Adrenal gland (tissue), 12 donors: Measurements from ENCODE around the gene PPIA. TPM values are rescaled to one million over a fixed set of nuclear protein-coding genes. Genes with fewer than 3 reads are reported as not detected.

Experiments used
- DNase-seq, 7 donors: peaks; one replicate each; pipeline ENCODE4 v3.0.0-alpha.2; 2019 to 2020
- H3K27ac ChIP-seq, 5 donors: fragments of 200-600 bp; sonication (generic) in 4 of 5; 1 replicate in 3 of 5; 2 replicates in 2 of 5; pipeline versions ENCODE4 v1.5.1 to v1.8.0; 2016 to 2020; ENCODE audit warnings: mild to moderate bottlenecking in 1 of 5
- H3K27me3 ChIP-seq: fragments of 200-600 bp; 2 replicates; pipeline ENCODE4 v1.8.0; 2021
- H3K36me3 ChIP-seq, 2 donors: fragments of 200-600 bp; replicated peaks in 1 of 2; 1 replicate in 1 of 2; 2 replicates in 1 of 2; pipeline versions ENCODE4 v1.5.1 to v1.8.0; 2018 to 2022
- H3K4me1 ChIP-seq, 2 donors: fragments of 200-600 bp; replicated peaks in 1 of 2; 1 replicate in 1 of 2; 2 replicates in 1 of 2; pipeline versions ENCODE4 v1.5.1 to v1.8.0; 2018 to 2021
- H3K4me3 ChIP-seq, 4 donors: fragments of 200-600 bp; sonication (generic) in 3 of 4; one replicate each; pipeline ENCODE4 v1.5.1; 2016 to 2018
- H3K9me3 ChIP-seq, 3 donors: fragments of 200-600 bp; sonication (generic) in 1 of 3; replicated peaks in 1 of 3; 1 replicate in 2 of 3; 2 replicates in 1 of 3; pipeline versions ENCODE4 v1.5.1 to v1.8.0; 2016 to 2021
- POLR2A ChIP-seq, 2 donors: fragments of 450-650 bp; IDR thresholded peaks; one replicate each; pipeline ENCODE4 v1.6.1; 2017; ENCODE audit warnings: antibody characterized with exemption in 2 of 2, mild to moderate bottlenecking in 2 of 2, moderate library complexity in 1 of 2
- WGBS, 4 donors: extraction: QIAGEN DNeasy Blood & Tissue Kit in 2 of 4; methylation state at CpG; one replicate each; pipeline versions ENCODE4 v1.1.5 to v1.1.7; 2013 to 2017; 5-methylcytosine and 5-hydroxymethylcytosine counted together
- intact Hi-C, 2 donors: fragments of 100-400 bp; cut with DNase I; formaldehyde crosslinking; loops; one replicate each; pipeline versions ENCODE4 v1.14.1 to v1.15.0; 2022 to 2023
- polyA plus RNA-seq, 3 donors: library from polyadenylated mRNA; stranded (reverse); fragments of 200-250 nt in 2 of 3; fragments of 350-450 nt in 1 of 3; fragmentation: Illumina TruSeq in 1 of 3; extraction: RNeasy Lipid Tissue Mini Kit (QIAGEN cat#74804) in 1 of 3; gene quantifications; one replicate each; pipeline ENCODE4 v1.2.3, GENCODE V29; 2013 to 2014
- total RNA-seq, 9 donors: library from RNA; depleted of rRNA in 4 of 9; stranded (reverse); fragments of >200 nt in 4 of 9; fragments of 120-200 nt in 1 of 9; fragmentation: NEBNext Ultra II Directional in 1 of 9; extraction: Animal tissue kit (Norgen Biotek cat#: 25700) in 1 of 9; gene quantifications; one replicate each; pipeline versions ENCODE4 v1.1.0 to v1.2.4, GENCODE V29; 2013 to 2023
- TF ChIP-seq, protein P1 (sequence below), 6 experiments: fragments of 450-650 bp in 4 of 6; fragments of 200-600 bp in 2 of 6; sonication (generic) in 1 of 6; IDR thresholded peaks; 1 replicate in 5 of 6; 2 replicates in 1 of 6; pipeline versions ENCODE4 v1.5.1 to v1.8.0; 2016 to 2021; ENCODE audit warnings: antibody characterized with exemption in 6 of 6, mild to moderate bottlenecking in 2 of 6, moderate library complexity in 1 of 6
- donor health status: healthy with polysubstance abuse.
- donor health status: Bipolar disorder and iron deficiency.
- donor health status: DM: yes; HTN: yes; CAD: no.
- donor health status: DM: no; HTN: no; CAD: no.
- donor health status: DM: no; HTN: no; CAD: no.
- donor health status: DM: yes; HTN: yes; CAD: no.

The PPIA gene
- total and polyA plus RNA-seq, 12 donors: 589 to 3,672 (median 1,389) TPM

DNA sequence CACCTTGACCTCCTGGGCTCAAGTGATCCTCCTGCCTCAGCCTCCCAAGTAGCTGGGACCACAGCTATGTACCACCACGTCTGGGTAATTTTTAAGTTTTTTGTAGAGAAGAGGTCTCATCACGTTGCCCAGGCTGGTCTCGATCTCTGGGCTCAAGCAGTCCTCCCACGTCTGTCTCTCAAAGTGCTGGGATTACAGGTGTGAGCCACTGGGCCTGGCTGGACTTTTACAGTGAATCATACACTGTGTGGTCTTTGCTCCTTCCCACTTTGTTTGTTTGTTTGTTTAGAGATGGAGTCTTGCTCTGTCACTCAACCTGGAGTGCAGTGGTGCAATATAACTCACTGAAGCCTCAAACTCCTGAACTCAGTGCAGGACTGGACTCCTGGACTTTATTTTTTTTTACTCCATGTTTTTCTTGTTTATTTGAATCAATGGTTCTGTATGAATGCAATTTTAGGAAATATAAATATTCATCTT is 12.5 kb downstream of the PPIA start:
- Histone ChIP-seq H3K27ac (no peak overlapping the region), H3K36me3 (peaks cover 0 to 8% of the 10 kb centered on the region in 2 donors), H3K4me1 (no peaks in the 10 kb centered on the region), H3K9me3 (no peaks in the 10 kb centered on the region), H3K27me3 (no peaks in the 10 kb centered on the region), H3K4me3 (no peak overlapping the region)
- TF ChIP-seq, protein P1, sequence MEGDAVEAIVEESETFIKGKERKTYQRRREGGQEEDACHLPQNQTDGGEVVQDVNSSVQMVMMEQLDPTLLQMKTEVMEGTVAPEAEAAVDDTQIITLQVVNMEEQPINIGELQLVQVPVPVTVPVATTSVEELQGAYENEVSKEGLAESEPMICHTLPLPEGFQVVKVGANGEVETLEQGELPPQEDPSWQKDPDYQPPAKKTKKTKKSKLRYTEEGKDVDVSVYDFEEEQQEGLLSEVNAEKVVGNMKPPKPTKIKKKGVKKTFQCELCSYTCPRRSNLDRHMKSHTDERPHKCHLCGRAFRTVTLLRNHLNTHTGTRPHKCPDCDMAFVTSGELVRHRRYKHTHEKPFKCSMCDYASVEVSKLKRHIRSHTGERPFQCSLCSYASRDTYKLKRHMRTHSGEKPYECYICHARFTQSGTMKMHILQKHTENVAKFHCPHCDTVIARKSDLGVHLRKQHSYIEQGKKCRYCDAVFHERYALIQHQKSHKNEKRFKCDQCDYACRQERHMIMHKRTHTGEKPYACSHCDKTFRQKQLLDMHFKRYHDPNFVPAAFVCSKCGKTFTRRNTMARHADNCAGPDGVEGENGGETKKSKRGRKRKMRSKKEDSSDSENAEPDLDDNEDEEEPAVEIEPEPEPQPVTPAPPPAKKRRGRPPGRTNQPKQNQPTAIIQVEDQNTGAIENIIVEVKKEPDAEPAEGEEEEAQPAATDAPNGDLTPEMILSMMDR (IDR thresholded peaks at IDR 0.05): no peak
- no peak for TF ChIP-seq POLR2A (IDR thresholded peaks at IDR 0.05)
- no peak for DNase-seq
- 84 to 88% (median 84%) methylated on average over 4 of the region's 4 CpGs for WGBS, 4 donors
- intact Hi-C loops: no loop called here

DNA sequence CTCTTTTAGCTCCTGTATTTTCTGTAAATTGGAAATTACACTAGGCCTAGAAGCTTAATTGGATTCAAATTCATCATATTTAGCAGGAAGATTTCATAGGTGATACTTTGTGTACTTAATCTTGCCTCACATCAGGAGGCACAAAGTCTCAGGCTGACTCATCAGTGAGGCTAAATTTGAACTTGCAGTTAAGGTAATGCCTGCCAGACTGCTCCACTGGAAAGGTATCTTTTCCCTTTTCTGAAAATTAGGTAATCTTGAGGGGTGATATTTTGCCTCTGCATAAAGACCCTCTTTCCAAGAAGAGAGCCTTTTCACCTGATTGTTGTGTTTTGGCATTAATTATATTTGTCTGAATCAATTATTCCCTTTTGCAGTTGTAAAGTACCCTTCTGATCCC is 14.6 kb downstream of the PPIA start:
- no peaks in the 10 kb centered on the region for H3K4me1 ChIP-seq

DNA sequence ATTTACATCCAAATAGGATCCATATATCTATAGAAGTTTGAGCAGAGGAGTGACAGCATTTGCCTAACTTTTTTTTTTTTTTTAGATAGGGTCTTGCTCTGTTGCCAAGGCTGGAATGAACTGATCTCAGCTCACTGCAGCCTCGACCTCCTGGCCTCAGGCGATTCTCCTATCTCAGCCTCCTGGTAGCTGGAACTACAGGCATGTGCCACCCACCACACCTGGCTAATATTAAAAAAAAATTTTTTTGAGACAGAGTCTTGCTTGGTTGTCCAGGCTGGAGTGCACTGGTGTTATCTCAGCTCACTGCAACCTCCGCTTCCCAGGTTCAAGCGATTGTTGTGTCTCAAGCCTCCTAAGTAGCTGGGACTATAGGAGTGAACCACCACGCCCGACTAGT is 15.1 kb downstream of the PPIA start:
- H3K27me3 ChIP-seq: no peaks in the 10 kb centered on the region
- no peaks in the 10 kb centered on the region for H3K4me1 ChIP-seq
- no peak for TF ChIP-seq POLR2A (IDR thresholded peaks at IDR 0.05)
- TF ChIP-seq, protein P1 (IDR thresholded peaks at IDR 0.05): no peak
- intact Hi-C loops: no loop called here
- H3K36me3 ChIP-seq: no peaks in the 10 kb centered on the region
- H3K4me3 ChIP-seq: no peak overlapping the region
- no peaks in the 10 kb centered on the region for H3K9me3 ChIP-seq
- WGBS, 4 donors: 86 to 93% (median 89%) methylated on average over 4 to 6 of the region's 6 CpGs
- H3K27ac ChIP-seq: no peak overlapping the region
- no peak for DNase-seq

More for the DNA sequence above, 14.6 kb downstream of the PPIA start:
- H3K9me3 ChIP-seq: no peaks in the 10 kb centered on the region
- intact Hi-C loops: no loop called here
- DNase-seq: no peak
- no peak for TF ChIP-seq POLR2A (IDR thresholded peaks at IDR 0.05)
- TF ChIP-seq, protein P1 (IDR thresholded peaks at IDR 0.05): no peak
- no peak overlapping the region for H3K27ac ChIP-seq
- H3K4me3 ChIP-seq: no peak overlapping the region
- H3K36me3 ChIP-seq: no peaks in the 10 kb centered on the region
- no peaks in the 10 kb centered on the region for H3K27me3 ChIP-seq

DNA sequence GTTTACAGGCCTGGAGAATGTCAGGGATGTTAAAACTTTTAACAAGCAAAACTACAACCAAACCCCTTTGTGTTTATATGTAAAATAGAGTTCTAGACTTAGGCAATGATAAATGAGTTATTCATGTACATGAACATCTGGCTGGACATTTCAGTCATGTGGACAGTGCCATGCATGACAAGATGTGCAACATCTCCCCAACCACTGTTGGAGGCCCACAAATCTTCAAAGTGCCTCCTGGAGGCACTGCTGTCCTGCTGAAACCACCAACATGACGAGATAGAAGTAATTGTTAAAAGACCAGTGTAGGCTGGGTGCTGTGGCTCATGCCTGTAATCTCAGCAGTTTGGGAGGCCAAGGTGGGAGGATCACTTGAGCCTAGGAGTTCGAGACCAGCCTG is 18.4 kb downstream of the PPIA start:
- DNase-seq: no peak
- Histone ChIP-seq H3K4me1 (no peaks in the 10 kb centered on the region), H3K4me3 (no peak overlapping the region), H3K27me3 (no peaks in the 10 kb centered on the region), H3K9me3 (no peaks in the 10 kb centered on the region), H3K36me3 (no peaks in the 10 kb centered on the region), H3K27ac (no peak overlapping the region)
- intact Hi-C loops: no loop called here
- WGBS, 4 donors: 86 to 100% (median 94%) methylated on average over 2 of the region's 2 CpGs
- TF ChIP-seq, protein P1 (IDR thresholded peaks at IDR 0.05): no peak
- TF ChIP-seq POLR2A (IDR thresholded peaks at IDR 0.05): no peak
